Measurements from ENCODE around the gene IMMP2L.

Gene IMMP2L

GRCh38 chr7:110620110-110620735 lies 942.1 kb downstream of the IMMP2L start:
- in situ Hi-C loops (cut with HindIII; ENCODE audit: low pct_ligation_motif_present, low pct_unique_long_range_greater_than_20kb, low sequenced_read_pairs): no loop called here

More at GRCh38 chr7:110620110-110620735, 942.1 kb downstream of the IMMP2L start:
- DNase-seq: no peak

Measured in ACHN (cell line).